Measurements from ENCODE around the gene RACGAP1. TPM values are rescaled to one million over a fixed set of nuclear protein-coding genes. Genes with fewer than 3 reads are reported as not detected.

Gene RACGAP1
- total and polyA plus RNA-seq, 2 donors (not counting 1 experiment from before 2014, with no cell fraction given): 4.1 to 14.2 TPM

DNA sequence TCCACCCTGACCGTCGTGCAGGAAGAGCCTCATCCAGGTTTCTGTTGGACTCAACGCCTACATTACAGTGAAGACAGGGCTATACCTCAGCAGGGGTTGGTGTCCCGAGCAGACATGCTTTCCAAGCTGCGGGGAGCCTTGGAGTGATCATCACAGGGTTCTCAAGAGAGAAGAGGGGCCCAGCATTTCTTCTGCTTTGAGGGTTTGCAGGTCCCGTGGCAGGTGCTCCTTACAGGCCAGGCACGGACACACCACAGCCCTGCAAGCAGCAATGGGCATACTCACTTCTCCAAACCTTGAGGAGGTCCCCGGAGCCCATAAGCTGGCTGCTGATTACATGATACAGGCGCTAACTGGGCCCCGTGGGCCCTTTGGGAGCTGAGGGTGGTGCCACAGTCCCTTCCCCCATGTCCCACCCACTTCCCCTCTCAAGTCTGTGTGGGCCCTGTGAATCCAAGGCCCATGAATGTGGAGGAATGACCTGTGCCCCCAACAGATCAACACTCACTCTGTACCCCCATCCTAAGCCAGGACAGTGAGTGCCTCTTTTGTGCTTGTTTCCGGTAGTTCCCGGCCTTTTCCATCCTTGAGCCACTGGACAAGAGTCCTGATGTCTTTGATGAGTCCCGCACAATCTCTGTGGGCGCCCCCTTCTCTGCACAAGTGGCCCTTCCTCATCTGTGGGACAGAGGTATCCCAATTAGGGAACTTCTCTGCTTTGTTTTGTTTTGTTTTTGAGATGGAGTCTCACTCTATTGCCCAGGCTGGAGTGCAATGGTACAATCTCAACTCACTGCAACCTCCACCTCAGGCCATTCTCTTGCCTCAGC, 73.7 kb downstream of the RACGAP1 start:
- peaks cover 0 to 8% of the 10 kb centered on the region in 2 donors for H3K4me1 ChIP-seq (ENCODE audit: control insufficient read depth in 2 of 2, insufficient read depth in 2 of 2, low read length in 2 of 2)
- H3K4me3 ChIP-seq (ENCODE audit: control extremely low read depth in 1 of 5, extremely low read depth in 1 of 5, insufficient read depth in 1 of 5, low read depth in 2 of 5, low read length in 4 of 5): no peak overlapping the region
- H3K4me1 Mint-ChIP-seq: peaks cover 2% of the 10 kb centered on the region
- no peak overlapping the region for H3K27ac Mint-ChIP-seq
- peaks cover 0 to 48% (median 14%) of the 10 kb centered on the region in 4 experiments for H3K27me3 ChIP-seq (replicated peaks in 1 of 4; ENCODE audit: control extremely low read depth in 1 of 4, control insufficient read depth in 3 of 4, insufficient read depth in 4 of 4, low read length in 3 of 4)
- WGBS (ENCODE audit: insufficient coverage): 52% methylated on average over 10 of the region's 14 CpGs
- no peaks in the 10 kb centered on the region for H3K79me2 ChIP-seq (ENCODE audit: control insufficient read depth, insufficient read depth, low read length)
- no peak overlapping the region for H3K9ac ChIP-seq (ENCODE audit: low read length)
- no peaks in the 10 kb centered on the region for H4K20me1 ChIP-seq (ENCODE audit: control insufficient read depth, insufficient read depth, low read length, poor library complexity, severe bottlenecking)
- no peak overlapping the region for H3K4me3 Mint-ChIP-seq
- no peaks in the 10 kb centered on the region for H3K36me3 ChIP-seq (replicated peaks in 1 of 2; ENCODE audit: control extremely low read depth in 1 of 2, control insufficient read depth in 1 of 2, extremely low read depth in 1 of 2, insufficient read depth in 2 of 2, low read length in 1 of 2)
- no peak overlapping the region for H3K27ac ChIP-seq (ENCODE audit: low read length in 2 of 2)
- H3K4me2 ChIP-seq (replicated peaks; ENCODE audit: low read depth, low read length, poor library complexity, severe bottlenecking): no peak overlapping the region
- DNase-seq (no peak), ATAC-seq (ENCODE audit: low read depth) (no peak)
- ChIA-PET POLR2A (no interaction called here), CTCF (no interaction called here)
- no peaks in the 10 kb centered on the region for H3K9me3 Mint-ChIP-seq (ENCODE audit: insufficient read depth)
- no peak overlapping the region for H2AFZ ChIP-seq (ENCODE audit: insufficient read depth, low read depth, low read length, poor library complexity, severe bottlenecking)
- no peaks in the 10 kb centered on the region for H3K9me3 ChIP-seq (ENCODE audit: control extremely low read depth in 1 of 3, control insufficient read depth in 2 of 3, insufficient read depth in 1 of 3, low read length in 2 of 3)
- intact Hi-C loops (cut with micrococcal nuclease): no loop called here
- TF ChIP-seq EZH2 (IDR thresholded peaks at IDR 0.05; ENCODE audit: borderline replicate concordance, insufficient read depth, low read depth, low read length, poor library complexity, severe bottlenecking): no peak
- TF ChIP-seq, protein P1, sequence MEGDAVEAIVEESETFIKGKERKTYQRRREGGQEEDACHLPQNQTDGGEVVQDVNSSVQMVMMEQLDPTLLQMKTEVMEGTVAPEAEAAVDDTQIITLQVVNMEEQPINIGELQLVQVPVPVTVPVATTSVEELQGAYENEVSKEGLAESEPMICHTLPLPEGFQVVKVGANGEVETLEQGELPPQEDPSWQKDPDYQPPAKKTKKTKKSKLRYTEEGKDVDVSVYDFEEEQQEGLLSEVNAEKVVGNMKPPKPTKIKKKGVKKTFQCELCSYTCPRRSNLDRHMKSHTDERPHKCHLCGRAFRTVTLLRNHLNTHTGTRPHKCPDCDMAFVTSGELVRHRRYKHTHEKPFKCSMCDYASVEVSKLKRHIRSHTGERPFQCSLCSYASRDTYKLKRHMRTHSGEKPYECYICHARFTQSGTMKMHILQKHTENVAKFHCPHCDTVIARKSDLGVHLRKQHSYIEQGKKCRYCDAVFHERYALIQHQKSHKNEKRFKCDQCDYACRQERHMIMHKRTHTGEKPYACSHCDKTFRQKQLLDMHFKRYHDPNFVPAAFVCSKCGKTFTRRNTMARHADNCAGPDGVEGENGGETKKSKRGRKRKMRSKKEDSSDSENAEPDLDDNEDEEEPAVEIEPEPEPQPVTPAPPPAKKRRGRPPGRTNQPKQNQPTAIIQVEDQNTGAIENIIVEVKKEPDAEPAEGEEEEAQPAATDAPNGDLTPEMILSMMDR (IDR thresholded peaks at IDR 0.05): no peak
- H3K27me3 Mint-ChIP-seq: peaks cover 28% of the 10 kb centered on the region

All from B cell (primary cell).